Stimulated activated naive CD4-positive, alpha-beta T cell (primary cell): ENCODE measurements around the gene CTSZ.
"Not testable (repeated sequence)": the region's sequence is repeated elsewhere in the genome, so short reads cannot be mapped to it uniquely, and the experiment has no call there.

Source experiments
- DNase-seq, 6 experiments: peaks; one replicate each; lab custom pipeline; 2025; lab: John Stamatoyannopoulos, UW

Gene CTSZ

GRCh38 chr20:58980711-58981627 is 26.1 kb downstream of the CTSZ start, which contains the start of gene NELFCD:
Gene NELFCD, plus strand, starts transcription at chr20:58981256. Its CDS starts 54 bp downstream, at chr20:58981310.
- peak; percentile 72 to 89 (median 86) for DNase-seq

DNA sequence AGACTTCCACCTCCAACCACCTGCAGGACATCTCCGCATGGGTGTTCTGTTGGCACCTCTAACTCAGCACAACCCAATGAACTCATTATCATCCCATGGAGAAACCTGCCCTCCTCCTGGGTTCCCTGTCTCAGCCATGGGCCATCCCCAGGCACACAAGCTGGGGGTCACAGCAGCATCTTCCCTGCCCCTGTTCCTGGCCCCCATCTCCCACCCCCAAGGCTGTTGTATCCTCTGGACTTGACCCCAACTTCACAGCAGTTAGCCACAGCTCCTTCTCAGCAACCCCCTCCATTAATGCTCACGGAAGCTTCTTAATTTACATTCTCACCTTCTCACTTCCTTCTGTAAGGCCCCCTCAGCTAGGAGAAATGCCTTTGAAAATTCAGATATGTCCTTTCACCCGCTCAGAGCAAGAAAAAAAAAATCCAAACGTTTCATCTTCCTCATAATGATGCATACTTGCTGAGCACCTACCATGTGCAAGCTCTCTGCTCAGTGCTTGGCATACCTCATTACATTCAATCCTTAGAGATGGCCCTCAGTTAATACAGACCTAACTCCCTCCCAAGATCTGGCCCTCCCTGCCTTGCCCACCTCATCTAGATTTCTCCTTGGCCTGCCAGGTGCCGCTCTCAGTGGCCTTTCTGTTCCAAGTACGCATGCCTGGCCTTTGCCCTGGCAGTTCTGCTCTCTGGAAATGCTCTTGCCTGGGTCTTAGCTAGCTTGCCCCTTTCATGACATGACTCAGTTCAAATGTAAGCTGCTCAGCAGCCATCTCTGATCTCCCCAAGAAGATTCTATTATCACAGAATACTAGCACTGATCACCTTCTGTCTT is 28.5 kb downstream of the CTSZ start:
- no peak for DNase-seq

DNA sequence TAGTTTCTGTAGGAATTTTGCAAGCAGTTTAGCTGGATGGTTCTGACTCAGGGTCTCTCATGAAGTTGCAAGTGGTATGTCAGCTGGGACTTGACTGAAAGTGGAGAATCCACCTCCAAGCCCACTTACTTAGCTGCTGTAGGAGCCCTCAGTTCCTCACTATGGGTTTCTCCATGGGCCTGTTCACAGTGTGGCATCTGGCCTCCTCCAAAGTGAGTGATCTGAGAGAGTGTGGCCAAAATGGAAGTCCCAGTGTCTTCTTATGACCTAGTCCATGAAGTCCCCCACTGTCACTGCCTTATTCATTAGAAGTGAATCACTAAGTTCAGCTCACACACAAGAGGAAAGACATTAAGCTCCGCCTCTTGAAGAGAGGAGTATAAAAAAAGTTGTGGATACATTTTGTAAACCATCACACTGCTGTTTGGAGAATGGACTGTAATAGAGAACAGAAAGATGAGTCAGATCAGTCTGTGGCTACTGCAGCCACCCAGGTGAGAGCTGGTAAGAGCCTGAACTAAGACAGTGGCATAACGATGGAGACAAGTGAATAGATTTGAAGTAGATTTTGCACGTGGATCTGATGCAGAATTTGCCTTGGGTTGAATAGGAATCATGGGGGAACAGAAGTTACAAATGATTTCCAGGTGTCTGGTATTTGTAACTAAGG is 30.9 kb downstream of the CTSZ start:
- no peak for DNase-seq

- no peak for DNase-seq
Measured at GRCh38 chr20:58975353-58975752, 31.7 kb downstream of the CTSZ start.

GRCh38 chr20:58973866-58974265 is 33.2 kb downstream of the CTSZ start:
- DNase-seq = no peak

GRCh38 chr20:58973179-58973578 is 33.9 kb downstream of the CTSZ start:
- DNase-seq = no peak

DNA sequence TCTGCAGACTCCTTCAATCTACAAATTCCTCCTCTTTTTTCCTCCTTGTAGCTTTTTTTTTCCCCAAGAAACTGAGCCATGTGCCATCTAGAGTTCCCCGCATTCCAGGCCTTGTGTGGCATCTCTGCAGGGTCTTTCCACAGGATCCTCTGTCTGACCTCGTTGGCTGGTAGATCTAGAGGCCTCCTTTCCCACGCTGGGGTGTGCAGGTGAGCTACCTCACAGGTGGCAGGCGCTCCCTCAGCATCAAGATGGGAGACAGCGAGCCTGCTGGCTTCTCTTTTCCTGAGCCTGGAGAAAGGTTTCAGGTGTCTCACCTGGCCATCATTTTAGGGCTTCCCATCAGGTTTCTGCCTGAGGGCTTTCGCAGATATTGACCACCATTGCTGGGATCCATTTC is 35.6 kb downstream of the CTSZ start:
- no peak for DNase-seq

DNA sequence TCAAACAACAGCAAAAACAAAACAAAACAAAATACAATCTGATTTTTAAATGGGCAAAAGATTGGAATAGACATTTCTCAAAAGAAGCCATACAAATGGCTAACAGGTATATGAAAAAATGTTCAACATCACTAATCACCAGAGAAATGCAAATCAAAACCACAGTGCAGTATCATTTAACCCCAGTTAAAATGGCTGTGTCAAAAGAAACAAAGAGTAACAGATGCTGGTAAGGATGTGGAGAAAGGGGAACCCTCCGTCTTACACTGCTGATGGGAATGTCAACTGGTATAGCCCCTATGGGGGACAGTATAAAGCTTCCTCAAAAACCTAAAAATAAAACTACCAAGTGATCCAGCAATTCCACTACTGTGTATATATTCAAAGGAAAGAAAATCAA is 36.9 kb downstream of the CTSZ start:
- DNase-seq = no peak

GRCh38 chr20:58969439-58969838 is 37.6 kb downstream of the CTSZ start:
- no peak for DNase-seq

GRCh38 chr20:58967652-58968429 is 39.2 kb downstream of the CTSZ start:
- no peak for DNase-seq

- DNase-seq = no peak
Measured at GRCh38 chr20:58965270-58966064, 41.6 kb downstream of the CTSZ start.

DNA sequence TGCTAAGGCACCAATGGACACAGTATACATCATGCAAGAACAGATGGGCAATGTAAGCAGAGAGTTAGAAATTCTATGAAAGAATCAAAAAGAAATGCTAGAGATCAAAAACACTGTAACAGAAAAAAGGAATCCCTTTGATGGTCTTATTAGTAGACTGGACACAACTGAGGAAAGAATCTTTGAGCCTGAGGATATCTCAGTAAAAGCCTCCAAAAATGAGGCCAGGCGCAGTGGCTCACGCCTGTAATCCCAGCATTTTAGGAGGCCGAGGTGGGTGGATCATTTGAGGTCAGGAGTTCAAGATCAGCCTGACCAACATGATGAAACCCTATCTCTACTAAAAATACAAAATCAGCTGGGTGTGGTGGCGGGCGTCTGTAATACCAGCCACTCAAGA is 43.1 kb downstream of the CTSZ start:
- not testable (repeated sequence) for DNase-seq

GRCh38 chr20:58963060-58963584 is 43.9 kb downstream of the CTSZ start:
- DNase-seq = no peak

GRCh38 chr20:58959652-58960051 is 47.4 kb downstream of the CTSZ start:
- no peak for DNase-seq

GRCh38 chr20:58956078-58956477 is 51.0 kb downstream of the CTSZ start:
- no peak for DNase-seq

DNA sequence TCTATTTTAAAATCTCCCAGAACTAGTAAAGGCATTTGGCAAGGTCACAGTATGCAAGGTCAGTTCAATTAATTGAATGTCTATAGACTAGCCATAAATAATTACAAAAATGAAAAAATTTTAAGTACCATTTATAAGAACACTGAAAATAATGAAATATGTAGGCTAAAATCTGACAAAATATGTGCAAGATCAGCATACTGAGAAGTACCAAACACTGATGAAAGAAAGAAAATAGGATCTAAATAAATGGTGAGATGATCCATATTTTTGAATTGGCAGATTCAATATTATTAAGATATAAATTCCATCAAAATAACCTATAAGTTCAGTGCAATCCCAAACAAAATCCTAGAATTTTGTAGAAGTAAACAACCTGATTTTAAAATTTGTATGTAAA is 54.0 kb downstream of the CTSZ start:
- DNase-seq = no peak

- no peak for DNase-seq
Measured at GRCh38 chr20:58950603-58951002, 56.5 kb downstream of the CTSZ start.

DNA sequence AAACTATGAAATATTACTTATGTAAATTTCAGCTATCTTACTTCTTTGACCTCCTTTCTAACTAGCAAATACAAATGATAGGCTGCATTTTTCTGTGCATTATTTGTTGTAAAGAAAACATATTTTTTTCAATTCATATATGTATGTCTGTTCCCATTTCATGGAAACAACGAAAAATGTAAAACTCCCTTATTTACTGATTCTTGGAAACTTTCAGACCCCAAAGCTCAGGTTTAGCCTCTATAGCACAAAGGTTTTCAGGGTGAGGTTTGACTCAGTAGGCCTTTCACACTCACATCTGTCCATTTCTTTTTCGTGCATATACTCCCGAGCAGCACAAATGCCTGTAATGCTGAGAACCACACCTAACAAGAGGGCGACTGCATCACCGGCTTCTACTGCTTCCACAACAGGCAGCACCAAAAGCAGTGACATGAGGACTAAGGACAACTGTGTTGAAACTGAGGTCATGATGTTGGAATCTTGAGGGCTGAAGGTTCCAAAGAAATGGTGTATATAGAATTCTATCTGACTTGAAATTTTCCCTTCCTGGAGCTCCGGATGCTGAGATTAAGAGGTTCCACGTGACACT is 59.2 kb downstream of the CTSZ start:
- not testable (repeated sequence) for DNase-seq

DNA sequence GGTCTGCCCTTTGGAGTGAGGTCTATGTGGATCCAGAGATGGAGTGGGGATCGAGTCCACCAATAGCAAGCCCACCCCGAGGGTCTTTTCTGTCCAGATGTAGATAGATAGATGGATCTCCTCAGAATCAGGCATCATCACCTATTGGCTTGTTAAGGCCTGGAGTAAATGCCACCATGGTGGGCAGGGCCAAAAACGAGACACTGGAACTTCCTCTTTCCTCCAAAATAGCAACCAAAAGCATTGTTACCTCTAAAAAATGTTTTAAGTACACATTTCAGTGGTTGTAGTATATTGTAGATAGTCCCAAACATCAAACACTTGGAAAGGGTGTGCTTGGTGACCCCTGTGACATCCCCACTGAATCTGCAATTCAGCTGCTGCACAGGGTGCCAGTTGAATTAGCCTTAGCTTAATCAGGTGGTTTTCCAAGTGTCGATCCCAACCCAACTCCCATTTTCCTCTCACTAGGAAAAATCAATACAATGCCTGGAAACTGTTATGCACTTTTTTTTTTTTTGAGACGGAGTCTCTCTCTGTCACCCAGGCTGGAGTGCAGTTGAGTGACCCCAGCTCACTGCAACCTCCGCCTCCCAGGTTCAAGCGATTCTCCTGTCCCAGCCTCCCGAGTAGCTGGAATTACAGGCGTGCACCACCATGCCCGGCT is 61.0 kb downstream of the CTSZ start:
- no peak for DNase-seq
